Liver (tissue), 3 donors: ENCODE results near the gene EHD4.

Source experiments
- FOXA1 ChIP-seq: IDR thresholded peaks from 2 replicates; pipeline ENCODE4 v1.6.1; 2016; ENCODE audit warnings: antibody characterized with exemption
- GABPA ChIP-seq, 2 donors: IDR thresholded peaks in 1 of 2; conservative IDR thresholded peaks in 1 of 2; 2 replicates each; pipeline ENCODE4 v1.6.1; 2016; ENCODE audit warnings: antibody characterized with exemption in 2 of 2, mild to moderate bottlenecking in 1 of 2, moderate library complexity in 1 of 2
- HNF4A ChIP-seq, 2 donors: conservative IDR thresholded peaks; 2 replicates each; pipeline ENCODE4 v1.6.1; 2016; ENCODE audit warnings: antibody characterized with exemption in 2 of 2, mild to moderate bottlenecking in 2 of 2
- JUND ChIP-seq, 2 donors: IDR thresholded peaks; 2 replicates each; pipeline ENCODE4 v1.6.1; 2016; ENCODE audit warnings: antibody characterized with exemption in 2 of 2
- MAX ChIP-seq: IDR thresholded peaks from 2 replicates; pipeline ENCODE4 v1.6.1; 2016; ENCODE audit warnings: antibody characterized with exemption
- RAD21 ChIP-seq, 2 donors: IDR thresholded peaks; 2 replicates each; pipeline ENCODE4 v1.6.1; 2016; ENCODE audit warnings: antibody characterized with exemption in 2 of 2, mild to moderate bottlenecking in 2 of 2
- RXRA ChIP-seq, 2 donors: IDR thresholded peaks; 2 replicates each; pipeline ENCODE4 v1.6.1; 2017 to 2018; ENCODE audit warnings: antibody characterized with exemption in 2 of 2, mild to moderate bottlenecking in 1 of 2
- SP1 ChIP-seq: IDR thresholded peaks from 2 replicates; pipeline ENCODE4 v1.6.1; 2018; ENCODE audit warnings: antibody characterized with exemption, mild to moderate bottlenecking
- TAF1 ChIP-seq: conservative IDR thresholded peaks from 2 replicates; pipeline ENCODE4 v1.6.1; 2016; ENCODE audit warnings: antibody characterized with exemption, mild to moderate bottlenecking
- YY1 ChIP-seq: IDR thresholded peaks from 2 replicates; pipeline ENCODE4 v1.6.1; 2016; ENCODE audit warnings: antibody characterized with exemption, mild to moderate bottlenecking
- TF ChIP-seq, protein P1 (sequence below): fragments of 150-350 bp; IDR thresholded peaks from 2 replicates; pipeline ENCODE4 v1.5.1; 2017; ENCODE audit warnings: improper control_type of control experiment, low read depth, low read length; ENCODE audit not compliant: missing input control
- TF ChIP-seq, protein P2 (sequence below): IDR thresholded peaks from 2 replicates; pipeline ENCODE4 v1.6.1; 2016; ENCODE audit warnings: antibody characterized with exemption, mild to moderate bottlenecking
- TF ChIP-seq, protein P3 (sequence below): IDR thresholded peaks from 2 replicates; pipeline ENCODE4 v1.6.1; 2016; ENCODE audit warnings: antibody characterized with exemption
- donor health status: healthy.
- donor health status: healthy.

DNA sequence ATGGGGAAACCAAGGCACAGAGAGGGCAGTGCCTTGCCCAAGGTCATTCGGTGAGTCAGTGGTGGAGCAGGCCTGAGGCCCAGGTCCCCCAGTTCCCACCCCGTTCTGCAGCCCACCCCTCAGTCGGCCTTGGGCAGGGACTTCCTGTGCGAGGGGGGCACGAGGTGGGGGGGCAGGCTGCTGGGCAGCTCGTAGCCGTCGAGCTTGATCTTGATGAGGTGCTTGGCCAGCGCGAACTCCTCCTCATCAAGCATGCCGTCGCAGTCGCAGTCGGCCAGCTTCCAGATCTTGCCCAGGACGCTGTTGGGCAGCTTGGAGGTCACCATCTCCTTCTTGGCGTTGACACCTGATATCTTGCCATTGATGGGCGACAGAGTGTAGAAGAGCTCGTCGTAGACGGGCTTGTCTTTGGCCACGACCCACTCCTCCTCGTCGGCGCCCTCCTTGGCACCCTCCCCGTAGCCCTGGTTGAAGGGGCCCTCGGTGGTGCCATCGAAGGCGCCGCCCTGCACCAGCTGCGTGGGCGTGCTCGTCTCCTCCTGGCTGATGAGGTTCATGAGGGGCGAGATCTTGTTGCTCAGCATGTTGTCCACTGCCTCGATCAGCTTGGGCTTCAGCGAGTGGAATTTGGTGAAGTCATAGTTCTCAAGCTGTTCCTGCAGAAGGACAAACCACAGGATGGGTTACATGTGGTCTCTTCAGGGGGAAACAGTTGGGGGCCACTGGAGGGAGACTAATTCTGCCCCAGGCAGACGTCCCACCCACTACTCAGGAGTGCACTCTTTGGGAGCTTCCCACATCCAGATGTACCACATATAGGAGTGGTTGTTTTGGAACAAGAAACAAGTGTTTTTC lies 71.6 kb downstream of the EHD4 start:
- TF ChIP-seq, protein P1, sequence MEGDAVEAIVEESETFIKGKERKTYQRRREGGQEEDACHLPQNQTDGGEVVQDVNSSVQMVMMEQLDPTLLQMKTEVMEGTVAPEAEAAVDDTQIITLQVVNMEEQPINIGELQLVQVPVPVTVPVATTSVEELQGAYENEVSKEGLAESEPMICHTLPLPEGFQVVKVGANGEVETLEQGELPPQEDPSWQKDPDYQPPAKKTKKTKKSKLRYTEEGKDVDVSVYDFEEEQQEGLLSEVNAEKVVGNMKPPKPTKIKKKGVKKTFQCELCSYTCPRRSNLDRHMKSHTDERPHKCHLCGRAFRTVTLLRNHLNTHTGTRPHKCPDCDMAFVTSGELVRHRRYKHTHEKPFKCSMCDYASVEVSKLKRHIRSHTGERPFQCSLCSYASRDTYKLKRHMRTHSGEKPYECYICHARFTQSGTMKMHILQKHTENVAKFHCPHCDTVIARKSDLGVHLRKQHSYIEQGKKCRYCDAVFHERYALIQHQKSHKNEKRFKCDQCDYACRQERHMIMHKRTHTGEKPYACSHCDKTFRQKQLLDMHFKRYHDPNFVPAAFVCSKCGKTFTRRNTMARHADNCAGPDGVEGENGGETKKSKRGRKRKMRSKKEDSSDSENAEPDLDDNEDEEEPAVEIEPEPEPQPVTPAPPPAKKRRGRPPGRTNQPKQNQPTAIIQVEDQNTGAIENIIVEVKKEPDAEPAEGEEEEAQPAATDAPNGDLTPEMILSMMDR, result no peak
- TF ChIP-seq SP1 (no peak), GABPA (IDR thresholded peaks at IDR 0.05 in 1 of 2, conservative IDR thresholded peaks at IDR 0.05 in 1 of 2) (no peak), YY1 (no peak), JUND (IDR thresholded peaks at IDR 0.05) (no peak), RAD21 (IDR thresholded peaks at IDR 0.05) (no peak), MAX (no peak), RXRA (IDR thresholded peaks at IDR 0.05) (no peak), TAF1 (no peak), HNF4A (conservative IDR thresholded peaks at IDR 0.05) (no peak), FOXA1 (no peak)
- TF ChIP-seq, protein P2, sequence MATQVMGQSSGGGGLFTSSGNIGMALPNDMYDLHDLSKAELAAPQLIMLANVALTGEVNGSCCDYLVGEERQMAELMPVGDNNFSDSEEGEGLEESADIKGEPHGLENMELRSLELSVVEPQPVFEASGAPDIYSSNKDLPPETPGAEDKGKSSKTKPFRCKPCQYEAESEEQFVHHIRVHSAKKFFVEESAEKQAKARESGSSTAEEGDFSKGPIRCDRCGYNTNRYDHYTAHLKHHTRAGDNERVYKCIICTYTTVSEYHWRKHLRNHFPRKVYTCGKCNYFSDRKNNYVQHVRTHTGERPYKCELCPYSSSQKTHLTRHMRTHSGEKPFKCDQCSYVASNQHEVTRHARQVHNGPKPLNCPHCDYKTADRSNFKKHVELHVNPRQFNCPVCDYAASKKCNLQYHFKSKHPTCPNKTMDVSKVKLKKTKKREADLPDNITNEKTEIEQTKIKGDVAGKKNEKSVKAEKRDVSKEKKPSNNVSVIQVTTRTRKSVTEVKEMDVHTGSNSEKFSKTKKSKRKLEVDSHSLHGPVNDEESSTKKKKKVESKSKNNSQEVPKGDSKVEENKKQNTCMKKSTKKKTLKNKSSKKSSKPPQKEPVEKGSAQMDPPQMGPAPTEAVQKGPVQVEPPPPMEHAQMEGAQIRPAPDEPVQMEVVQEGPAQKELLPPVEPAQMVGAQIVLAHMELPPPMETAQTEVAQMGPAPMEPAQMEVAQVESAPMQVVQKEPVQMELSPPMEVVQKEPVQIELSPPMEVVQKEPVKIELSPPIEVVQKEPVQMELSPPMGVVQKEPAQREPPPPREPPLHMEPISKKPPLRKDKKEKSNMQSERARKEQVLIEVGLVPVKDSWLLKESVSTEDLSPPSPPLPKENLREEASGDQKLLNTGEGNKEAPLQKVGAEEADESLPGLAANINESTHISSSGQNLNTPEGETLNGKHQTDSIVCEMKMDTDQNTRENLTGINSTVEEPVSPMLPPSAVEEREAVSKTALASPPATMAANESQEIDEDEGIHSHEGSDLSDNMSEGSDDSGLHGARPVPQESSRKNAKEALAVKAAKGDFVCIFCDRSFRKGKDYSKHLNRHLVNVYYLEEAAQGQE, result no peak
- TF ChIP-seq, protein P3, sequence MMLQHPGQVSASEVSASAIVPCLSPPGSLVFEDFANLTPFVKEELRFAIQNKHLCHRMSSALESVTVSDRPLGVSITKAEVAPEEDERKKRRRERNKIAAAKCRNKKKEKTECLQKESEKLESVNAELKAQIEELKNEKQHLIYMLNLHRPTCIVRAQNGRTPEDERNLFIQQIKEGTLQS, result no peak
